Neuron (in vitro differentiated cells): ENCODE data around the gene CPT1C.
A peak's percentile ranks its signal among the peaks of the same experiment; 100 is the strongest.

Source experiments
- H2AFZ ChIP-seq: one replicate; pipeline ENCODE4 v1.6.1; 2013; ENCODE audit warnings: low read depth, mild to moderate bottlenecking, inconsistent platforms, low read length, moderate library complexity
- H3K27me3 ChIP-seq: one replicate; pipeline ENCODE4 v1.6.1; 2013; ENCODE audit warnings: low read length; ENCODE audit not compliant: insufficient read depth
- H3K36me3 ChIP-seq: one replicate; pipeline ENCODE4 v1.6.1; 2013; ENCODE audit warnings: low read length; ENCODE audit not compliant: insufficient read depth
- H3K4me1 ChIP-seq: one replicate; pipeline ENCODE4 v1.6.1; 2013; ENCODE audit warnings: low read length; ENCODE audit not compliant: insufficient read depth
- H3K4me3 ChIP-seq: 2 replicates; pipeline ENCODE4 v1.5.1; 2013; ENCODE audit warnings: mild to moderate bottlenecking, low read length, moderate library complexity
- H3K9me3 ChIP-seq: one replicate; pipeline ENCODE4 v1.6.1; 2013; ENCODE audit warnings: low read length

Gene CPT1C

GRCh38 chr19:49690656-49691242 is at the start of gene CPT1C:
Gene CPT1C (plus strand): TSS chr19:49691116. CDS start chr19:49692253, 1,137 bp downstream.
- Histone ChIP-seq H3K4me3 (peak within 1 kb of the TSS; percentile 75), H3K36me3 (peaks cover 25% of the 10 kb centered on the region), H2AFZ (peak within 1 kb of the TSS; percentile 77), H3K9me3 (no peaks in the 10 kb centered on the region), H3K27me3 (no peaks in the 10 kb centered on the region), H3K4me1 (peaks cover 19% of the 10 kb centered on the region)

GRCh38 chr19:49641688-49642491 is 49.0 kb upstream of the CPT1C start, which contains the start of gene SCAF1:
Gene SCAF1 (plus strand): TSS chr19:49642209. CDS start chr19:49645027, 2,818 bp downstream.
- Histone ChIP-seq H3K36me3 (peaks cover 23% of the 10 kb centered on the region), H3K4me1 (peaks cover 33% of the 10 kb centered on the region), H3K9me3 (no peaks in the 10 kb centered on the region), H3K4me3 (peak within 1 kb of the TSS; percentile 99), H3K27me3 (no peaks in the 10 kb centered on the region), H2AFZ (no peak within 1 kb of the TSS)

GRCh38 chr19:49642492-49643035 is 48.4 kb upstream of the CPT1C start:
- H2AFZ ChIP-seq: no peak overlapping the region
- peaks cover 32% of the 10 kb centered on the region for H3K4me1 ChIP-seq
- peaks cover 30% of the 10 kb centered on the region for H3K36me3 ChIP-seq
- no peaks in the 10 kb centered on the region for H3K27me3 ChIP-seq
- peak overlapping the region; percentile 99 for H3K4me3 ChIP-seq
- no peaks in the 10 kb centered on the region for H3K9me3 ChIP-seq

- Histone ChIP-seq H3K4me1 (peaks cover 24% of the 10 kb centered on the region), H3K9me3 (no peaks in the 10 kb centered on the region), H3K4me3 (peak overlapping the region; percentile 99), H3K36me3 (peaks cover 33% of the 10 kb centered on the region), H2AFZ (no peak overlapping the region), H3K27me3 (no peaks in the 10 kb centered on the region)
These were observed 47.5 kb upstream of the CPT1C start for GRCh38 chr19:49643466-49643865.

GRCh38 chr19:49645592-49645991 is 45.3 kb upstream of the CPT1C start:
- no peak overlapping the region for H3K4me3 ChIP-seq
- H3K27me3 ChIP-seq: no peaks in the 10 kb centered on the region
- H3K4me1 ChIP-seq: peaks cover 18% of the 10 kb centered on the region
- H2AFZ ChIP-seq: no peak overlapping the region
- no peaks in the 10 kb centered on the region for H3K9me3 ChIP-seq
- peaks cover 48% of the 10 kb centered on the region for H3K36me3 ChIP-seq

- H3K4me3 ChIP-seq: no peak overlapping the region
- no peak overlapping the region for H2AFZ ChIP-seq
- peaks cover 51% of the 10 kb centered on the region for H3K36me3 ChIP-seq
- H3K4me1 ChIP-seq: peaks cover 16% of the 10 kb centered on the region
- no peaks in the 10 kb centered on the region for H3K27me3 ChIP-seq
- no peaks in the 10 kb centered on the region for H3K9me3 ChIP-seq
These were observed 44.9 kb upstream of the CPT1C start for GRCh38 chr19:49645995-49646394.

GRCh38 chr19:49646586-49646985 is 44.3 kb upstream of the CPT1C start:
- no peaks in the 10 kb centered on the region for H3K27me3 ChIP-seq
- H3K4me1 ChIP-seq: peaks cover 10% of the 10 kb centered on the region
- peaks cover 55% of the 10 kb centered on the region for H3K36me3 ChIP-seq

GRCh38 chr19:49651029-49651819 is 39.7 kb upstream of the CPT1C start:
- H3K4me1 ChIP-seq: no peaks in the 10 kb centered on the region
- no peak overlapping the region for H3K4me3 ChIP-seq
- H3K27me3 ChIP-seq: no peaks in the 10 kb centered on the region
- H3K36me3 ChIP-seq: peaks cover 77% of the 10 kb centered on the region
- no peak overlapping the region for H2AFZ ChIP-seq
- no peaks in the 10 kb centered on the region for H3K9me3 ChIP-seq

More at GRCh38 chr19:49646586-49646985, 44.3 kb upstream of the CPT1C start:
- Histone ChIP-seq H3K9me3 (no peaks in the 10 kb centered on the region), H2AFZ (no peak overlapping the region), H3K4me3 (no peak overlapping the region)

GRCh38 chr19:49651820-49652550 is 38.9 kb upstream of the CPT1C start:
- Histone ChIP-seq H3K36me3 (peaks cover 76% of the 10 kb centered on the region), H3K4me1 (no peaks in the 10 kb centered on the region), H3K27me3 (no peaks in the 10 kb centered on the region), H3K4me3 (no peak overlapping the region), H3K9me3 (no peaks in the 10 kb centered on the region), H2AFZ (no peak overlapping the region)

- Histone ChIP-seq H2AFZ (no peak overlapping the region), H3K36me3 (peaks cover 74% of the 10 kb centered on the region), H3K4me1 (no peaks in the 10 kb centered on the region)
These were observed 38.1 kb upstream of the CPT1C start for GRCh38 chr19:49652551-49653465.

GRCh38 chr19:49653466-49653806 is 37.5 kb upstream of the CPT1C start:
- Histone ChIP-seq H3K4me3 (no peak overlapping the region), H3K27me3 (no peaks in the 10 kb centered on the region), H3K4me1 (no peaks in the 10 kb centered on the region), H3K9me3 (no peaks in the 10 kb centered on the region), H2AFZ (no peak overlapping the region), H3K36me3 (peaks cover 79% of the 10 kb centered on the region)

More at GRCh38 chr19:49652551-49653465, 38.1 kb upstream of the CPT1C start:
- no peaks in the 10 kb centered on the region for H3K9me3 ChIP-seq
- H3K27me3 ChIP-seq: no peaks in the 10 kb centered on the region
- H3K4me3 ChIP-seq: no peak overlapping the region
